ENCODE data around the gene RBM47.
A peak's percentile ranks its signal among the peaks of the same experiment; 100 is the strongest.
"Not testable (repeated sequence)": the region's sequence is repeated elsewhere in the genome, so short reads cannot be mapped to it uniquely, and the experiment has no call there.

RBM47 gene

GRCh38 chr4:40530961-40531635, 98.6 kb downstream of the RBM47 start:
- DNase-seq (ENCODE audit: insufficient read length, low spot score) (no peak), FAIRE-seq (no peak)
- no peak for TF ChIP-seq POU2F2 (IDR thresholded peaks at IDR 0.05; ENCODE audit: low read depth, low read length)
- no peak for TF ChIP-seq PAX5 (IDR thresholded peaks at IDR 0.05; ENCODE audit: insufficient read depth, low read length, severe bottlenecking)
- no peak for TF ChIP-seq POLR2AphosphoS5 (IDR thresholded peaks at IDR 0.05; ENCODE audit: low read depth, low read length)
- no peak for TF ChIP-seq TAF1 (IDR thresholded peaks at IDR 0.05; ENCODE audit: low read depth, low read length)
- TF ChIP-seq SPI1 (IDR thresholded peaks at IDR 0.05; ENCODE audit: low read depth, low read length) = no peak
- TF ChIP-seq POLR2A (IDR thresholded peaks at IDR 0.05; ENCODE audit: low read depth, low read length) = no peak

DNA sequence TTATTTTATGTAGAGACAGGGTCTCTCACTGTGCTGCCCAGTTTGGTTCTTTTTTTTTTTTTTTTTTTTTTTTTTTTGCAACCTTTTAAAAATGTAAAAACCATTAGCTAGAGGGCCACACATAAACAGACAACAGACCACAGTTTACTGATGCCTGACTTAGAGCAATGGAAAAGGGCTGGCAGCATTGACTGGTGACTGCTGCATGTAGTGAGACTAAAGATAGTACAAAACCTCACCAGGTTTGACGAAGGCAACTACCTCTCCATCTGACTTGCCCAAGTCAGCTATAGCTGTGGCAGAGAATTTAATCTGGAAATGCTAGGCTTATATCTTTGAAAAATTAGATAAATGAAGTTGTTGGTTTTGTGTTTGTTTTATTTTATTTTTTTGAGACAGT, 102.9 kb downstream of the RBM47 start:
- FAIRE-seq = peak; percentile 40
- no peak for TF ChIP-seq TAF1 (IDR thresholded peaks at IDR 0.05; ENCODE audit: low read depth, low read length)
- no peak for TF ChIP-seq SPI1 (IDR thresholded peaks at IDR 0.05; ENCODE audit: low read depth, low read length)
- no peak for TF ChIP-seq POU2F2 (IDR thresholded peaks at IDR 0.05; ENCODE audit: low read depth, low read length)
- no peak for TF ChIP-seq POLR2A (IDR thresholded peaks at IDR 0.05; ENCODE audit: low read depth, low read length)
- no peak for TF ChIP-seq PAX5 (IDR thresholded peaks at IDR 0.05; ENCODE audit: insufficient read depth, low read length, severe bottlenecking)
- no peak for TF ChIP-seq POLR2AphosphoS5 (IDR thresholded peaks at IDR 0.05; ENCODE audit: low read depth, low read length)
- no peak for DNase-seq (ENCODE audit: insufficient read length, low spot score)

DNA sequence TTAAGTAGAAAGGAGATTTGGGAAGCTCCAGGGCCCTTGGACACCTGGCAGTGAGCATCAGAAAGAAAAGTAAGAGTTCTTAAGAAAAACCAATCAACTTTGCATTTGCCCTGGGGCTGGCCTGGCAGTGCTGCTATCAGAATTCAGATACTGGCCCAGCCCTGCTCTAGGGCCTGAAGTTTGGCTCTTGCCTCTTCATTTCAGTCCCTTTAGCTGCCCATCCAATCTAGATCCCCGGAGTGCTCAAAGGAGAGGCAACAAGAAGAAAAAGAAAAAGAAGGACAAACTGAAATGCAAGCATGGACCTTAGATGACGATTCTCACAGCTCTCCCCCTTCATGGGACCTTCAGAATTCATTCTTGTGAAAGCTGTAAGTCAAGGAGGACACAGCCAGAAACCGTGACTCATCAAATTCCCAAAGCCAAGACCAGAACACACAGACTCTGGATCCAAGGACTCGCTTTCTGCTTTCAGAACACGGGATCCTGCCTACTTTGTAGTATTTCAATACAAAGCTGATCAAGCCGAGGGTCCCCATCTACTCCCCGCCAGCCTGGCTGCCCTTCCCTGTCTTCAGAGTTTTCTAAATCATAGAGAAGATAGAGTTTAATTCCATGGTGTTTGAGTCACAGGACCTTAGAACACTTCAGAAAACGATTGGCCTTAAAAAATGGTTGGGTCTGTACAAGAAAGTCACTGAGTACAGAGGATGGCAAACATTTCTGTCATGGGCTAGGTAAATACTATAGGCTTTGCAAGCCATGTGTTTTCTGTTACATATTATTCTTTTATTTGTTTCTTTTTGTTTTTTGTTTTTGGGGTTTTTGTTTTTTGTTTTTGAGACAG, 103.7 kb downstream of the RBM47 start:
- FAIRE-seq (no peak), DNase-seq (ENCODE audit: insufficient read length, low spot score) (no peak)
- TF ChIP-seq POLR2AphosphoS5 (IDR thresholded peaks at IDR 0.05; ENCODE audit: low read depth, low read length) (no peak), POU2F2 (IDR thresholded peaks at IDR 0.05; ENCODE audit: low read depth, low read length) (no peak), POLR2A (IDR thresholded peaks at IDR 0.05; ENCODE audit: low read depth, low read length) (no peak)

DNA sequence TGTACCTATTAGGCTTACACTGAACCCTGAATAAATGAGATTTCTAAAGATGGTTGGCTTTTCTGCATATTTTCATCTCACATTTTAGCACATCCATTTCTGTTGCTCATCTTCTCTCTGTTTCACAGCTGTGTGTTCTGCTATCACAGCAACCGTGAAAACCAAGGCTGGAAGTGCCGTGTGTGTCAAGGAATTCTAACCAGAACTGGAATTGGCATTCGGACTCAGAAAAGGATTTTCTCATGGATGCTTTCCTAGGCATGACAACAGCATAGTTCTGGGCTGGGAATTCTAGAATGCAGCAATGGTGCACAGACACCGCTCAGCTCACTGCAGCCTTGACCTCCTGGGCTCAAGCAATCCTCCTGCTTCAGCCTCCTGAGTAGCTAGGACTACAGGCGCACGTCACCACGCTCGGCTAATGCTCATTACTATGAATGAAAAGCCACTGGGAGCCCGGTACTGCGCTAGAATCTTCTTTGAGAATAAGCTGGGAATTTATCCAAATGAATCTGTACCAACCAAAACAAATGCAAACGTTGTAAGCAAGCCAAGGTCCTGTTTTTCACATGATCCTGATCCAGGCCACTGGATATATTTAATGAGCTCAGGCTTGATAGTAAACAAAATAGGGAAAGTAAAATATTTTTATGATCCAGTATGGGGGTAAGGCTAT, 105.2 kb downstream of the RBM47 start:
- FAIRE-seq = peak; percentile 5
- TF ChIP-seq POU2F2 (IDR thresholded peaks at IDR 0.05; ENCODE audit: low read depth, low read length) (no peak), TAF1 (IDR thresholded peaks at IDR 0.05; ENCODE audit: low read depth, low read length) (no peak), POLR2A (IDR thresholded peaks at IDR 0.05; ENCODE audit: low read depth, low read length) (no peak), SPI1 (IDR thresholded peaks at IDR 0.05; ENCODE audit: low read depth, low read length) (no peak), PAX5 (IDR thresholded peaks at IDR 0.05; ENCODE audit: insufficient read depth, low read length, severe bottlenecking) (no peak)
- DNase-seq (ENCODE audit: insufficient read length, low spot score) = no peak

GRCh38 chr4:40523581-40523980, 106.1 kb downstream of the RBM47 start:
- TF ChIP-seq POU2F2 (IDR thresholded peaks at IDR 0.05; ENCODE audit: low read depth, low read length) (no peak), SPI1 (IDR thresholded peaks at IDR 0.05; ENCODE audit: low read depth, low read length) (no peak), TAF1 (IDR thresholded peaks at IDR 0.05; ENCODE audit: low read depth, low read length) (no peak)
- DNase-seq (ENCODE audit: insufficient read length, low spot score) = no peak
- FAIRE-seq = peak; percentile 43

- TF ChIP-seq PAX5 (IDR thresholded peaks at IDR 0.05; ENCODE audit: insufficient read depth, low read length, severe bottlenecking) = no peak
- TF ChIP-seq POLR2A (IDR thresholded peaks at IDR 0.05; ENCODE audit: low read depth, low read length) = no peak
- TF ChIP-seq TAF1 (IDR thresholded peaks at IDR 0.05; ENCODE audit: low read depth, low read length) = no peak
- TF ChIP-seq POU2F2 (IDR thresholded peaks at IDR 0.05; ENCODE audit: low read depth, low read length) = no peak
- no peak for TF ChIP-seq POLR2AphosphoS5 (IDR thresholded peaks at IDR 0.05; ENCODE audit: low read depth, low read length)
- no peak for TF ChIP-seq SPI1 (IDR thresholded peaks at IDR 0.05; ENCODE audit: low read depth, low read length)
- FAIRE-seq (peak; percentile 76), DNase-seq (ENCODE audit: insufficient read length, low spot score) (no peak)
Measured at GRCh38 chr4:40521957-40522356, 107.7 kb downstream of the RBM47 start.

GRCh38 chr4:40520533-40520932, 109.1 kb downstream of the RBM47 start:
- TF ChIP-seq POLR2AphosphoS5 (IDR thresholded peaks at IDR 0.05; ENCODE audit: low read depth, low read length) (no peak), PAX5 (IDR thresholded peaks at IDR 0.05; ENCODE audit: insufficient read depth, low read length, severe bottlenecking) (no peak), SPI1 (IDR thresholded peaks at IDR 0.05; ENCODE audit: low read depth, low read length) (no peak), POU2F2 (IDR thresholded peaks at IDR 0.05; ENCODE audit: low read depth, low read length) (no peak), POLR2A (IDR thresholded peaks at IDR 0.05; ENCODE audit: low read depth, low read length) (no peak), TAF1 (IDR thresholded peaks at IDR 0.05; ENCODE audit: low read depth, low read length) (no peak)
- FAIRE-seq = no peak
- DNase-seq (ENCODE audit: insufficient read length, low spot score) = no peak

GRCh38 chr4:40517081-40517480, 112.6 kb downstream of the RBM47 start:
- not testable (repeated sequence) for FAIRE-seq; DNase-seq (ENCODE audit: insufficient read length, low spot score)

DNA sequence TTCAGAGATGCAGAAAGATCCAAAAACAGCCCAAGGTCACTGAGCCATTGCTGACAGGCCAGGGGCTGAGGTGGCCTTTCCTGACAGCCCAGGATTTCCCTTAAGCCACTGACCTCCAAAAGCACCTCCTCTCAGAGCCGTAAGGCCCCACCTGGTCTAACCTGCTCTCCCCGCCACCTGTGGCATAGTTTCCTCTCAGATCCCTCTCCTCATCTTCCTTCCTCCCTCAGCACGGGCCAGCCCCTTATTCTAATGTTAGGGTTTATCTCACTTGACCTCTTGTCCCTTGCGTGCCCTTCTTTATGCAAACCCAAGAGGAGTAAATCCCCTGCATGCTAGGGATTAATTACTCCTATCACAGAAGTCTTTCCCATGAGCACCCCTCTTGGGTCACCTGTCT, 113.0 kb downstream of the RBM47 start:
- DNase-seq (ENCODE audit: insufficient read length, low spot score) (no peak), FAIRE-seq (peak; percentile 81)
- TF ChIP-seq POLR2A (IDR thresholded peaks at IDR 0.05; ENCODE audit: low read depth, low read length) (no peak), PAX5 (IDR thresholded peaks at IDR 0.05; ENCODE audit: insufficient read depth, low read length, severe bottlenecking) (no peak), SPI1 (IDR thresholded peaks at IDR 0.05; ENCODE audit: low read depth, low read length) (peak; percentile 30; the same call in 1 of the 2 replicates), TAF1 (IDR thresholded peaks at IDR 0.05; ENCODE audit: low read depth, low read length) (no peak), POLR2AphosphoS5 (IDR thresholded peaks at IDR 0.05; ENCODE audit: low read depth, low read length) (no peak), POU2F2 (IDR thresholded peaks at IDR 0.05; ENCODE audit: low read depth, low read length) (peak; percentile 96)
